GM21786 (cell line): ENCODE results near the gene CASP6.
A peak's percentile ranks its signal among the peaks of the same experiment; 100 is the strongest.

ENCODE experiments used
- ATAC-seq: cut with Tn5 transposase; IDR thresholded peaks from one replicate; pipeline ENCODE4 v1.9.1; 2021; ENCODE audit not compliant: unreplicated experiment

Gene CASP6

GRCh38 chr4:109702950-109703663, at the start of gene CASP6:
Gene CASP6 (minus strand): TSS chr4:109703445. CDS start chr4:109703395, 50 bp downstream.
- peak; percentile 64 for ATAC-seq

- no peak for ATAC-seq
These were observed 49.3 kb upstream of the CASP6 start for GRCh38 chr4:109752525-109752924.

DNA sequence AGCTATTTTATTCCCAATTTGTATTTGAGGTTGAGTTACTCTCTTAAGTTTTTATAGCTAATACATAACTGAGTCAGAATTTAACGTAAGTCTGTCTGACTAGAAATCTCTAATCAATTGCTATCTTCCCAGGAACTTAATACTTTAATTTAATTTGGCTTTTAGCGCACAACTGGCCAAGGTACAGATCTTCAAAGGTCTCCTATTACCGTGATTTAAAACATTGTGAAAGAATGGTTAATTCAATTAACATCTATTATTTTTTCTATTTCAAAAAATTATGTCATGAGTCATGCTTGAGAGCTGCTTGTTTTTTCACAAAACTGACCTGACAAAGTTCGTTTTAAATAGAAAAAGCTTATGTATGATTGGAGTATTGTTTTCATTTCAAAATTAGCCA, 48.6 kb upstream of the CASP6 start:
- ATAC-seq, result no peak

GRCh38 chr4:109750652-109751244, 47.5 kb upstream of the CASP6 start:
- ATAC-seq, result no peak

DNA sequence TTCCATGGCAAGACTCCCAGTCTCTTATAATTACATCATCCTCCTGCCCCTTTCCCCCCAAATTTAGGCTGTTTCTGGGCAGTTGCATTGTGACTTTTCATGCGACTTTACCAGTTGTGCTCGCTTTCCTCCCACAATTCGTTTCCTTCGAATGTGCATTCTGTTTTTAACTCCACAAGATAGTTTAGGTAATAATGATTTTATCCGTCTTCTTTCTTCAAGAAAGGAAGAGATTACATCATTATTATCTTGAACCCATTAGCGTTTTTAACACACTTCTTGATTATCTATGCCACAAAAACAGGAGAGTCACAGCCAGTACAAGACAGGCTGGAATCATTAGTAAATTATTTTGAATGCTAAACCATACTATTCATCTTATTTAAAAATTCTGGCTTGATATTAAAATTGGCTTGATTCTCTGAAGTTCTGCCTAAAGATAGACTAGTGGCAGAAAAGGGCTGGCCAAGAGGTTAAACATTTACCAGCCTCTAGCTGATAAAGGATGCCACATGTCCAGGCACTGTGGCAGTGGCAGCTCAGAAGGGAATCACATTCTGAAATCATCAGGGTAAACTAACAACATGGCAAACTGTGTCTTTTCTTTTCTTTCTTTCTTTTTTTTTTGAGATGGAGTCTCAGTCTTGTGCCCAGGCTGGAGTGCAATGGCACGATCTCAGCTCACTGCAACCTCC, 46.3 kb upstream of the CASP6 start:
- ATAC-seq, result no peak

DNA sequence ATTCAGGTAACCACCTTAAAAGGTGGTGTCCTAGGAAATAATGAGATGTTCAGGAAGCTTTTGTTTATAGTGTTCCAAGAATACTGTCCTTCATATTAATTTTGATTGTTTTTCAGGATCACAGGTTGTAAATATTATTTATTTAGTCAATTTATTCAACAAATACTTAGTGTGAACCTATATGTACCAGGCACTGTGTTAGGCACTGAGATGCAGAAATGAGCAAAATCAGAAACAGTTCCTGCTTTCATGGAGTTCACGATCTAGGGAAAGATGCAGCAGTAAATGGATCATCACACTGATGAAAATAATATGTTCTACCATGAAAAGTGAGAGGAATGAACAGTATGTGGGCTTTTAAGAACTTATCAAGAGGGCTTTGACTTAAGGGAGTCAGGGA, 44.9 kb upstream of the CASP6 start:
- no peak for ATAC-seq

DNA sequence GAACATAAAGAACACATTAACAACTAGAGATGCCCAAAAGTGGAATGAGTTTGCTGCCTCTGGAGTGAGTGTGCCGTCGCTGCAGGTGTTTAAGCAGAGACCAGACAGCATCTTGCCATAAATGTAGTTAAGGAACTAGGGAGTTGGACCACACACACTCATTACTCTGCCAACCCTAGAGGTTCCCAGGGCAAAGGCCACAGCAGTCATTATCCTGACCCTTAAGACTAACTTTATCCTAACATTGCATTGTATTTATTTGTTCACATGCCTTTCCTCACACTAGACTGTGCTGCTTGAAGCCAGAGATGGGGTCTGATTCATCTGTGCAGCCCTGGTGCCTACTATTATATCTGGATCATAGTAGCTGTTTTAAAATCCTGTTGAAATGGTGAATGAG, 43.5 kb upstream of the CASP6 start:
- no peak for ATAC-seq

DNA sequence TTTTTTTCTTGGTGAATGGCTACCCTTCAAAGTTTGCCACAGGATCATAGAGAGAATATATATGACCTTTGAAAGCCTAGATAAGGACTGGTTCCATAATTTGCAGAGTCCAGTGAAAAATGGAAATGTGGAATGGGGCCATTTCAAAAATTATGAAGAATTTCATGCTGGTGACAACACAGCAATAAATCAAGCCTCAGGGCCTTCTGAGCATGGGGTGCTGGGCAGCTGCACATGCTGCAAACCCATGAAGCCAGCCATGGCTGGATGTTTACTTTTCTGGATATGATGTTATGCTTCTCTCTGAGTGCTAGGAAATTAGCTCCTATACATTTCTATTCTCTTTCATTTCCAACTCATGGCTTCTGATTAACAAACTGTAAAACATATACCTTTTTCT, 42.6 kb upstream of the CASP6 start:
- no peak for ATAC-seq

GRCh38 chr4:109739547-109739946, 36.3 kb upstream of the CASP6 start:
- ATAC-seq, result no peak

DNA sequence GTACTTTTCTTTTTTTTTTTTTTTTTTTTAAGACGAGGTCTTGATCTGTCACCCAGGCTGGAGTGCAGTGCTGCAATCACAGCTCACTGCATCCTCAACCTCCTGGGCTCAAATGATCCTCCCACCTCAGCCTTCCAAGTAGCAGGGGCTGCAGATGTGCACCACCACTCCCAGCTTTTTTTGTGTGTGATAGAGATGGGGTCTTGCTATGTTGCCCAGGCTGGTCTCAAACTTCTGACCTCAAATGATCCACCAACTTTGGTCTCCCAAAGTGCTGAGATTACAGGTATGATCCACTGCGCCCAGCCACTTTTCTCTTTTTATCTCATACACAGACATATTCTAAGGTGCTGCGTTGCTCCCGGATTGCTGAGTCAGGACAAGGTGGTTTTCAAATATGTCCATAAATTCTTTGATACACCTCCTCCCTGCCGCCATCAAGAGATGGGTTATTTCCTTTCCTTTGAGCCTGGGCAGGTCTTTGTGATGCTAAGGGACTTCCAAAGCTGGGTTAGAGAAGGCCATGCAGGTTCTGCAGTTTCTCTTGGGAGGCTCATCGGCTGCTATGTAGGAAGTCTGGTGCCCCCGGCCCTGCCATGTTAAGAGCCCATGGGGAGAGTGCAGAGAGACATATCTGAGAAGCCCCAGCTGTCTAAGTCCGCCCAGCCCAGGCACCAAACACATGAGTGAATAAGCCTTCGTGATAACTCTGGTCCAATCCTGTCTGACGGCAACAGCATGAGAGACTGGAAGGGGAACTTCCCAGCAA, 35.0 kb upstream of the CASP6 start:
- ATAC-seq, result no peak

GRCh38 chr4:109735566-109736365, 32.5 kb upstream of the CASP6 start:
- ATAC-seq, result no peak

- ATAC-seq, result no peak
These were observed 30.5 kb upstream of the CASP6 start for GRCh38 chr4:109733728-109734127.

DNA sequence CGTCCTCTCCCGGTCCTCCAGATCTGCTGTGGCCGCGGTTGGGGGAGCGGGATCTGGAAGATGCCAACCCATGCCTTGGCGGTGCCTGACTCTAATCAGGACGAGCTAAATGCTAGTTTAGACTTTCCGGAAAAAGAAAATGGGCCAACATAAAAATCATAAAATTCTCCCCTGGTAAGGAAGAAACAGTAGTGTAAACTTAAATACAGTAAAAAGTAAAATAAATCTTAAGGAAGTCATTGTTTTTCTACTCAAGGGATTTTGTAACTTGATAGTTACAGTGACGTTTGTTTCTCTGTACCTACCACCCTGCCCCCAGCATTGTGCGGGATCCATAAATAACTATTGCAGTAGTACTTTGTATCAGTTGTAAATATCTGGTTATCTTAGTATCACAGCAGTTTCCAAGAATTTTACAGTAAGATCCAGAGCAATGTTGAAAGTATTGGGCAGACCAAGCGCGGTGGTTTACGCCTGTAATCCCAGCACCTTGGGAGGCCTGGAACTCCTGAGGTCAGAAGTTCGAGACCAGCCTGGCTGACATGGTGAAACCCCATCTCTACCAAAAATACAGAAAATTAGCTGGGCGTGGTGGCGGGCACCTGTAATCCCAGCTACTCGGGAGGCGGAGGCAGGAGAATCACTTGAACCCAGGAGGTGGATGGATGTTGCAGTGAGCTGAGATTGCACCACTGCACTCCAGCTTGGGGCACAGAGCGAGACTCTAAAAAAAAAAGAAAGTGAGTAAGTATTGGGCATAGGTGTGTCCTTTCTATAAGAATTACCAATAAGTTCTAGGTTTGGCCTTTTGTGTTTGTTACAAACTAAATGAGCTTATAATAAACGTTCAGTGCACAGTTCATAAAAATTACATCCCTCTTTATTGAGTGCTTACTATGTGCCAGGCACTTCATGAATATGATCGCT, 27.6 kb upstream of the CASP6 start:
- ATAC-seq, result no peak

- ATAC-seq, result peak; percentile 77
These were observed 26.7 kb upstream of the CASP6 start, which contains the start of gene PLA2G12A for GRCh38 chr4:109729718-109730618. Gene PLA2G12A (minus strand): TSS chr4:109730070. CDS start chr4:109729809, 261 bp downstream.

GRCh38 chr4:109729117-109729717, 26.0 kb upstream of the CASP6 start:
- no peak for ATAC-seq

DNA sequence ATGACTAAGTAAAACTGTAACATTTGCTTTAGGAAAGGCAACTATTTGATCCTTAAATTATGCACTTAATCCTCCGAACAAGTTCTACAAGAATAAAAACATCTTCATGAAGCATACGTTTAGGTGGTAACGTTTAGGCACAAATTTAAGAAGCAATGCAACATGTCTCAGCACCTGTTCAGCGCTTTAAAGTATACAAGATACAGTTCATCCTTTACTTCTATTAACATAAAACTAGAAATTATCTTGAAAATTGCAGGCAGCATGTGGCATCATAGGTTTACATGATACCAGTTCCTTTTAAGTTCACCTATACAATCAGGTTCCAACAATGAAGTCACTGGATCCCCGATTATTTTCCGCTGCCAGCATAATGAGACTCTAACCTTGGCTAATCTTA, 25.1 kb upstream of the CASP6 start:
- no peak for ATAC-seq

DNA sequence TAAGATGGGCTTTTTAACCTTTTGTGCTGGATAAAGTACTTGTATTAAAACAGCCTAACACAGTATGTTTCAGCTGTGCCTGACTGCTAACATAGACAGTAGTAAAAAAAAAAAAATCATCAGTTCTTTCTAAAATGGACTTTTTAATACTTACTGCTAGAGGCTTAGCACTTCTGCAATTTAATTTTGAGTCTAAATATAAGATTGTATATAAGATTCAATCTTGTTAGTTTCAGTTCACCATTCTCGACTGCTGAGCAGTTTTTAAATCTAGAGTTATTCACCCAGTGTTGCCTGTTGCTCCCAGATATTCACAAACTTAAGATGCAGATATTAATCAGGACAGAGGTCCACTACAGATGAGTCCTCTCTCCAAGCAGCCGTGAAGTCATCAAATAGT, 19.9 kb upstream of the CASP6 start:
- no peak for ATAC-seq

DNA sequence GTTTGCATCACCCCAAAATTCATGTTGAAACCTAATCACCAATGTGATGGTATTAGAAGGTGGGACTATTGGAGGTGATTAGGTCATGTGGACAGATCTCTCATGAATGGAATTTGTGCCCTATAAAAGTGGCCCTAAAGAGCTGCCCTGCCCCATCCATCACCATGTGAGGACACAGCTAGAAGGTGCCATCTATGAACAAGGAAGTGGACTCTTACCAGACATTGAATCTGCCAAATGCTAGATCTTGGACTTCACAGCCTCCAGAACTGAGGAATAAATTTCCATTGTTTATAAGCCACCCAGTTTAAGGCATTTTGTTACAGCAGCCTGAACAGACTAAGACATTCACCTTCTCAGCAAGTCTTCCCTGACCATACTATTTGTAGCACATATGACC, 19.1 kb upstream of the CASP6 start:
- no peak for ATAC-seq
